ENCODE data around the gene TMEM184A. TPM values are rescaled to one million over a fixed set of nuclear protein-coding genes. Genes with fewer than 3 reads are reported as not detected.

The TMEM184A gene
- total RNA-seq (2014; rRNA removed; shearing (Covaris generic); ENCODE audit: low replicate concordance): 13.4 and 16.6 TPM in 2 replicates

GRCh38 chr7:1555813-1556543 lies at the start of gene TMEM184A:
Gene TMEM184A (minus strand): TSS chr7:1556205. CDS start chr7:1555484, 721 bp downstream.
- in situ Hi-C loops (cut with HindIII; ENCODE audit: low pct_unique_long_range_greater_than_20kb, low sequenced_read_pairs): no loop called here
- peak; percentile 96 for DNase-seq (ENCODE audit: low read depth)

GRCh38 chr7:1604383-1604782 lies 48.4 kb upstream of the TMEM184A start:
- in situ Hi-C loops (cut with HindIII; ENCODE audit: low pct_unique_long_range_greater_than_20kb, low sequenced_read_pairs): no loop called here
- no peak for DNase-seq (ENCODE audit: low read depth)

- in situ Hi-C loops (cut with HindIII; ENCODE audit: low pct_unique_long_range_greater_than_20kb, low sequenced_read_pairs): no loop called here
- no peak for DNase-seq (ENCODE audit: low read depth)
Observed at GRCh38 chr7:1603346-1604225, 47.6 kb upstream of the TMEM184A start.

- DNase-seq (ENCODE audit: low read depth): no peak
- in situ Hi-C loops (cut with HindIII; ENCODE audit: low pct_unique_long_range_greater_than_20kb, low sequenced_read_pairs): no loop called here
Observed at GRCh38 chr7:1602386-1602785, 46.4 kb upstream of the TMEM184A start.

GRCh38 chr7:1601956-1602355 lies 46.0 kb upstream of the TMEM184A start:
- DNase-seq (ENCODE audit: low read depth): no peak
- in situ Hi-C loops (cut with HindIII; ENCODE audit: low pct_unique_long_range_greater_than_20kb, low sequenced_read_pairs): no loop called here

GRCh38 chr7:1599640-1600395 lies 43.8 kb upstream of the TMEM184A start:
- no peak for DNase-seq (ENCODE audit: low read depth)
- in situ Hi-C loops (cut with HindIII; ENCODE audit: low pct_unique_long_range_greater_than_20kb, low sequenced_read_pairs): no loop called here

GRCh38 chr7:1598961-1599639 lies 43.1 kb upstream of the TMEM184A start:
- in situ Hi-C loops (cut with HindIII; ENCODE audit: low pct_unique_long_range_greater_than_20kb, low sequenced_read_pairs): no loop called here
- DNase-seq (ENCODE audit: low read depth): no peak

GRCh38 chr7:1598286-1598685 lies 42.3 kb upstream of the TMEM184A start:
- in situ Hi-C loops (cut with HindIII; ENCODE audit: low pct_unique_long_range_greater_than_20kb, low sequenced_read_pairs): no loop called here
- no peak for DNase-seq (ENCODE audit: low read depth)

GRCh38 chr7:1597791-1598190 lies 41.8 kb upstream of the TMEM184A start:
- in situ Hi-C loops (cut with HindIII; ENCODE audit: low pct_unique_long_range_greater_than_20kb, low sequenced_read_pairs): no loop called here
- DNase-seq (ENCODE audit: low read depth): no peak

GRCh38 chr7:1597066-1597760 lies 41.2 kb upstream of the TMEM184A start:
- in situ Hi-C loops (cut with HindIII; ENCODE audit: low pct_unique_long_range_greater_than_20kb, low sequenced_read_pairs): no loop called here
- DNase-seq (ENCODE audit: low read depth): no peak

GRCh38 chr7:1596181-1597043 lies 40.4 kb upstream of the TMEM184A start:
- DNase-seq (ENCODE audit: low read depth): no peak
- in situ Hi-C loops (cut with HindIII; ENCODE audit: low pct_unique_long_range_greater_than_20kb, low sequenced_read_pairs): no loop called here

GRCh38 chr7:1595636-1596035 lies 39.6 kb upstream of the TMEM184A start:
- in situ Hi-C loops (cut with HindIII; ENCODE audit: low pct_unique_long_range_greater_than_20kb, low sequenced_read_pairs): no loop called here
- no peak for DNase-seq (ENCODE audit: low read depth)

- in situ Hi-C loops (cut with HindIII; ENCODE audit: low pct_unique_long_range_greater_than_20kb, low sequenced_read_pairs): no loop called here
- DNase-seq (ENCODE audit: low read depth): no peak
Observed at GRCh38 chr7:1595027-1595426, 39.0 kb upstream of the TMEM184A start.

GRCh38 chr7:1593904-1594421 lies 38.0 kb upstream of the TMEM184A start:
- DNase-seq (ENCODE audit: low read depth): no peak
- in situ Hi-C loops (cut with HindIII; ENCODE audit: low pct_unique_long_range_greater_than_20kb, low sequenced_read_pairs): no loop called here

- no peak for DNase-seq (ENCODE audit: low read depth)
- in situ Hi-C loops (cut with HindIII; ENCODE audit: low pct_unique_long_range_greater_than_20kb, low sequenced_read_pairs): no loop called here
Observed at GRCh38 chr7:1593091-1593866, 37.3 kb upstream of the TMEM184A start.

GRCh38 chr7:1592299-1592871 lies 36.4 kb upstream of the TMEM184A start:
- no peak for DNase-seq (ENCODE audit: low read depth)
- in situ Hi-C loops (cut with HindIII; ENCODE audit: low pct_unique_long_range_greater_than_20kb, low sequenced_read_pairs): no loop called here

All from Caki2 (cell line).